H1 (cell line): ENCODE results near the gene KCNS3. TPM values are rescaled to one million over a fixed set of nuclear protein-coding genes. Genes with fewer than 3 reads are reported as not detected.

Experiments used
- CTCF ChIA-PET: fragments of 300-600 bp; sonication (Branson Sonifier 250); formaldehyde crosslinking; loops from one replicate; lab custom pipeline; 2021; ENCODE audit not compliant: partially characterized antibody; lab: Charles Lee
- POLR2A ChIA-PET: fragments of 300-600 bp; sonication (Branson Sonifier 250); formaldehyde crosslinking; loops from one replicate; lab custom pipeline; 2021; ENCODE audit warnings: inconsistent platforms; ENCODE audit not compliant: partially characterized antibody; lab: Charles Lee
- DNase-seq, 2 experiments: peaks; one replicate each; pipeline versions ENCODE4 v3.0.0 to v3.0.0-alpha.2; 2010 to 2022; ENCODE audit warnings: low spot score in 2 of 2, low read depth in 1 of 2, mixed read lengths in 1 of 2
- FAIRE-seq: peaks from 2 replicates; lab custom pipeline; 2011; peaks lifted over from hg19 to GRCh38; lab: Jason Lieb, UNC
- H2AFZ ChIP-seq: 2 replicates; pipeline ENCODE4 v1.8.1; 2012; ENCODE audit warnings: low read length, inconsistent platforms
- H2AK5ac ChIP-seq: 2 replicates; pipeline ENCODE4 v1.6.1; 2013; ENCODE audit warnings: low read depth, low read length
- H2BK120ac ChIP-seq: replicated peaks from 2 replicates; pipeline ENCODE3; 2013; ENCODE audit warnings: low read depth, low read length, inconsistent platforms
- H2BK12ac ChIP-seq: 2 replicates; pipeline ENCODE4 v1.6.1; 2013; ENCODE audit warnings: low read depth, low read length
- H2BK15ac ChIP-seq: 2 replicates; pipeline ENCODE4 v1.6.1; 2013; ENCODE audit warnings: low read length
- H2BK20ac ChIP-seq: 2 replicates; pipeline ENCODE4 v1.6.1; 2013; ENCODE audit warnings: low read length
- H2BK5ac ChIP-seq: 2 replicates; pipeline ENCODE4 v1.6.1; 2013; ENCODE audit warnings: low read depth, low read length
- H3K14ac ChIP-seq: 2 replicates; pipeline ENCODE4 v1.6.1; 2013; ENCODE audit warnings: inconsistent platforms; ENCODE audit not compliant: insufficient read length
- H3K18ac ChIP-seq: 2 replicates; pipeline ENCODE4 v1.6.1; 2013; ENCODE audit warnings: low read length; ENCODE audit errors: extremely low read depth
- H3K23ac ChIP-seq: 2 replicates; pipeline ENCODE4 v1.6.1; 2013; ENCODE audit warnings: inconsistent platforms; ENCODE audit not compliant: insufficient read length
- H3K23me2 ChIP-seq: 2 replicates; pipeline ENCODE4 v1.6.1; 2013; ENCODE audit warnings: low read depth, low read length
- H3K27ac ChIP-seq: 2 replicates; pipeline ENCODE4 v1.6.1; 2011; ENCODE audit warnings: low read depth, low read length, inconsistent platforms
- H3K27me3 ChIP-seq, 4 experiments: replicated peaks in 1 of 4; 1 replicate in 1 of 4; 2 replicates in 3 of 4; pipeline versions ENCODE4 v1.6.1 to v1.8.1; 2011 to 2013; ENCODE audit warnings: low read length in 3 of 4, mild to moderate bottlenecking in 3 of 4, inconsistent platforms in 2 of 4, mixed read lengths in 2 of 4, moderate library complexity in 1 of 4; ENCODE audit not compliant: control insufficient read depth in 3 of 4, insufficient read depth in 3 of 4; ENCODE audit errors: extremely low read depth in 1 of 4
- H3K36me3 ChIP-seq, 4 experiments: 2 replicates each; pipeline versions ENCODE4 v1.6.1 to v1.8.1; 2011 to 2013; ENCODE audit warnings: mild to moderate bottlenecking in 4 of 4, low read length in 3 of 4, moderate library complexity in 2 of 4, control low read depth in 1 of 4, inconsistent platforms in 1 of 4; ENCODE audit not compliant: insufficient read depth in 4 of 4, control insufficient read depth in 2 of 4
- H3K4ac ChIP-seq: replicated peaks from 2 replicates; pipeline ENCODE3; 2013; ENCODE audit warnings: low read length, low read depth, mixed read lengths, inconsistent platforms; ENCODE audit not compliant: insufficient read length
- H3K4me1 ChIP-seq, 4 experiments: replicated peaks in 1 of 4; 1 replicate in 1 of 4; 2 replicates in 3 of 4; pipeline versions ENCODE4 v1.6.1 to v1.8.1; 2011 to 2013; ENCODE audit warnings: low read length in 3 of 4, inconsistent platforms in 2 of 4, mixed read lengths in 1 of 4; ENCODE audit not compliant: insufficient read depth in 4 of 4, control insufficient read depth in 3 of 4
- H3K4me2 ChIP-seq, 2 experiments: 2 replicates each; pipeline versions ENCODE4 v1.6.1 to v1.8.1; 2011 to 2013; ENCODE audit warnings: low read depth in 2 of 2, low read length in 2 of 2, control low read depth in 1 of 2, inconsistent platforms in 1 of 2, mild to moderate bottlenecking in 1 of 2; ENCODE audit not compliant: insufficient read depth in 1 of 2
- H3K4me3 ChIP-seq, 4 experiments: fragments of 200-600, 300-600 bp in 1 of 4; sonication (generic), shearing (Covaris generic), sonication (Bioruptor Twin) in 1 of 4; 2 replicates each; pipeline versions ENCODE4 v1.5.1 to v1.8.1; 2011 to 2016; ENCODE audit warnings: low read length in 4 of 4, low read depth in 3 of 4, control low read depth in 2 of 4, inconsistent platforms in 2 of 4, mild to moderate bottlenecking in 2 of 4, mixed read lengths in 1 of 4, moderate library complexity in 1 of 4; ENCODE audit not compliant: insufficient read depth in 2 of 4; ENCODE audit errors: extremely low read depth in 1 of 4
- H3K56ac ChIP-seq: replicated peaks from 2 replicates; pipeline ENCODE3; 2013; ENCODE audit warnings: low read depth, mild to moderate bottlenecking, mixed read lengths, low read length, inconsistent platforms; ENCODE audit not compliant: insufficient read length
- H3K79me1 ChIP-seq: 2 replicates; pipeline ENCODE4 v1.6.1; 2013; ENCODE audit warnings: low read depth, low read length, control low read depth
- H3K79me2 ChIP-seq, 2 experiments: 2 replicates each; pipeline versions ENCODE4 v1.6.1 to v1.8.1; 2012 to 2013; ENCODE audit warnings: low read length in 2 of 2, mild to moderate bottlenecking in 2 of 2, inconsistent platforms in 1 of 2; ENCODE audit not compliant: insufficient read depth in 2 of 2, control insufficient read depth in 1 of 2
- H3K9ac ChIP-seq, 4 experiments: replicated peaks in 1 of 4; 1 replicate in 1 of 4; 2 replicates in 3 of 4; pipeline versions ENCODE4 v1.6.1 to v1.8.1; 2011 to 2013; ENCODE audit warnings: low read depth in 3 of 4, low read length in 3 of 4, control low read depth in 2 of 4, mild to moderate bottlenecking in 2 of 4, moderate library complexity in 2 of 4, inconsistent platforms in 1 of 4; ENCODE audit errors: extremely low read depth in 1 of 4
- H3K9me3 ChIP-seq, 2 experiments: 2 replicates each; pipeline versions ENCODE4 v1.6.1 to v1.8.1; 2012 to 2013; ENCODE audit warnings: mild to moderate bottlenecking in 2 of 2, moderate library complexity in 2 of 2, control low read depth in 1 of 2, inconsistent platforms in 1 of 2, low read depth in 1 of 2, low read length in 1 of 2, mixed read lengths in 1 of 2; ENCODE audit not compliant: insufficient read depth in 2 of 2
- H4K20me1 ChIP-seq, 2 experiments: replicated peaks in 1 of 2; 2 replicates each; pipeline versions ENCODE3 to v1.8.1; 2011 to 2013; ENCODE audit warnings: inconsistent platforms in 2 of 2, low read length in 2 of 2, mild to moderate bottlenecking in 1 of 2; ENCODE audit not compliant: insufficient read depth in 2 of 2, control insufficient read depth in 1 of 2
- H4K5ac ChIP-seq: 2 replicates; pipeline ENCODE4 v1.6.1; 2013; ENCODE audit warnings: low read length, low read depth, mixed read lengths, inconsistent platforms; ENCODE audit not compliant: insufficient read length
- H4K8ac ChIP-seq: 2 replicates; pipeline ENCODE4 v1.8.0; 2013; ENCODE audit warnings: mild to moderate bottlenecking, moderate library complexity, low read length, inconsistent platforms; ENCODE audit not compliant: insufficient read depth; ENCODE audit errors: extremely low read depth
- H4K91ac ChIP-seq: replicated peaks from 2 replicates; pipeline ENCODE3; 2013; ENCODE audit warnings: low read length, mixed read lengths, inconsistent platforms; ENCODE audit not compliant: insufficient read length
- BRCA1 ChIP-seq: IDR thresholded peaks from 2 replicates; pipeline ENCODE4 v1.6.1; 2012; ENCODE audit warnings: low read depth, low read length, improper control_type of control experiment
- CTBP2 ChIP-seq: IDR thresholded peaks from 2 replicates; pipeline ENCODE4 v1.7.0; 2011; ENCODE audit warnings: borderline replicate concordance, mild to moderate bottlenecking, moderate library complexity, mixed read lengths, low read length; ENCODE audit not compliant: insufficient read depth, insufficient read length
- EGR1 ChIP-seq: IDR thresholded peaks from 2 replicates; pipeline ENCODE4 v1.6.1; 2011; ENCODE audit warnings: low read depth, low read length, borderline replicate concordance
- GABPA ChIP-seq: IDR thresholded peaks from 2 replicates; pipeline ENCODE4 v1.6.1; 2011; ENCODE audit warnings: mild to moderate bottlenecking, low read length, moderate library complexity, borderline replicate concordance; ENCODE audit not compliant: insufficient read depth
- JUND ChIP-seq: IDR thresholded peaks from 2 replicates; pipeline ENCODE4 v1.6.1; 2011; ENCODE audit warnings: mild to moderate bottlenecking, improper control_type of control experiment, low read length
- POLR2A ChIP-seq, 2 experiments: IDR thresholded peaks; 1 replicate in 1 of 2; 2 replicates in 1 of 2; pipeline ENCODE4 v1.6.1; 2011; ENCODE audit warnings: low read depth in 2 of 2, low read length in 2 of 2, mild to moderate bottlenecking in 2 of 2; ENCODE audit errors: control extremely low read depth in 1 of 2
- POLR2AphosphoS5 ChIP-seq: IDR thresholded peaks from 2 replicates; pipeline ENCODE4 v1.6.1; 2011; ENCODE audit warnings: low read depth, low read length
- TAF7 ChIP-seq: optimal IDR thresholded peaks from 2 replicates; pipeline ENCODE3; 2011; ENCODE audit warnings: low read depth, mild to moderate bottlenecking, inconsistent platforms, low read length, moderate library complexity, borderline replicate concordance
- TBP ChIP-seq: IDR thresholded peaks from 2 replicates; pipeline ENCODE4 v1.6.1; 2011; ENCODE audit warnings: low read depth, low read length, improper control_type of control experiment
- WGBS, 2 experiments: shearing (Covaris generic) in 1 of 2; methylation state at CpG; one replicate each; pipeline versions ENCODE4 v1.1.6 to v1.1.7; 2013 to 2015; ENCODE audit warnings: low lambda C conversion rate in 2 of 2, mixed read lengths in 2 of 2, inconsistent platforms in 1 of 2, low coverage in 1 of 2, missing lambda C conversion rate in 1 of 2; ENCODE audit not compliant: insufficient replicate concordance in 2 of 2, insufficient coverage in 1 of 2, insufficient read length in 1 of 2; ENCODE audit errors: extremely low coverage in 1 of 2, missing lambda C conversion rate in 1 of 2; 5-methylcytosine and 5-hydroxymethylcytosine counted together
- polyA plus RNA-seq, 7 experiments: library from polyadenylated mRNA; depleted of rRNA in 3 of 7; stranded (reverse) in 5 of 7; unstranded in 2 of 7; fragments of >200 nt in 5 of 7; fragments of 200-250 nt in 2 of 7; gene quantifications; 1 replicate in 5 of 7; 2 replicates in 1 of 7; 4 replicates in 1 of 7; pipeline versions ENCODE4 v1.2.1 to v1.2.3, GENCODE V29; 2011 to 2013; ENCODE audit warnings: missing spikeins in 2 of 7, mixed read lengths in 2 of 7
- total RNA-seq: library from RNA; stranded (reverse); fragmentation: NEBNext Ultra II Directional; extraction: Animal tissue kit (Norgen Biotek cat#: 25700); gene quantifications from 2 replicates; pipeline ENCODE4 v1.2.1, GENCODE V29; 2021

The KCNS3 gene
- total and polyA plus RNA-seq, 2 of the 8 experiments (the other 6 are each of a cell fraction or from before 2014, with no cell fraction given): 22.7 to 23.0 TPM

GRCh38 chr2:17969661-17970060 is 91.2 kb downstream of the KCNS3 start:
- Histone ChIP-seq H3K4me2 (no peak overlapping the region), H2BK120ac (no peak overlapping the region), H2BK12ac (no peak overlapping the region), H4K20me1 (no peaks in the 10 kb centered on the region), H3K79me1 (no peaks in the 10 kb centered on the region), H3K14ac (no peak overlapping the region), H3K9ac (no peak overlapping the region), H2BK15ac (no peak overlapping the region), H3K27ac (no peak overlapping the region), H3K9me3 (no peaks in the 10 kb centered on the region), H3K23me2 (peaks cover 2% of the 10 kb centered on the region; the same call in 1 of the 2 replicates), H2BK20ac (no peak overlapping the region), H3K56ac (no peak overlapping the region), H2AK5ac (no peak overlapping the region), H3K23ac (no peak overlapping the region), H4K91ac (no peak overlapping the region), H4K5ac (no peak overlapping the region), H3K79me2 (no peaks in the 10 kb centered on the region), H3K27me3 (no peaks in the 10 kb centered on the region), H2BK5ac (no peak overlapping the region), H3K18ac (no peak overlapping the region), H3K36me3 (no peaks in the 10 kb centered on the region), H3K4me1 (no peaks in the 10 kb centered on the region), H2AFZ (no peak overlapping the region), H3K4ac (no peak overlapping the region), H3K4me3 (no peak overlapping the region), H4K8ac (no peak overlapping the region)
- 86% methylated on average over 3 of the region's 3 CpGs; no CpG with 5 or more reads in 1 of the 2 experiments for WGBS, 2 experiments
- TF ChIP-seq JUND (no peak), POLR2AphosphoS5 (no peak), BRCA1 (no peak), EGR1 (no peak), TBP (no peak), CTBP2 (no peak), GABPA (no peak), TAF7 (no peak), POLR2A (IDR thresholded peaks at IDR 0.05; ENCODE audit: control extremely low read depth in 1 of 2, low read depth in 2 of 2, low read length in 2 of 2) (no peak)
- CTCF ChIA-PET: interaction anchor here (0.9 to 1.0 kb wide), 2 partner anchors 112 to 164 kb away, joined by 3 read pairs; no protein-coding TSS in a partner anchor
- POLR2A ChIA-PET: no interaction called here
- FAIRE-seq (no peak), DNase-seq (no peak)
